Measurements from ENCODE around the gene TRIO. TPM values are rescaled to one million over a fixed set of nuclear protein-coding genes. Genes with fewer than 3 reads are reported as not detected.

The TRIO gene
- total and polyA plus RNA-seq, 10 of the 15 experiments (the other 5 are each of a cell fraction or from before 2014, with no cell fraction given) = 5.1 to 96.4 (median 44.6) TPM

DNA sequence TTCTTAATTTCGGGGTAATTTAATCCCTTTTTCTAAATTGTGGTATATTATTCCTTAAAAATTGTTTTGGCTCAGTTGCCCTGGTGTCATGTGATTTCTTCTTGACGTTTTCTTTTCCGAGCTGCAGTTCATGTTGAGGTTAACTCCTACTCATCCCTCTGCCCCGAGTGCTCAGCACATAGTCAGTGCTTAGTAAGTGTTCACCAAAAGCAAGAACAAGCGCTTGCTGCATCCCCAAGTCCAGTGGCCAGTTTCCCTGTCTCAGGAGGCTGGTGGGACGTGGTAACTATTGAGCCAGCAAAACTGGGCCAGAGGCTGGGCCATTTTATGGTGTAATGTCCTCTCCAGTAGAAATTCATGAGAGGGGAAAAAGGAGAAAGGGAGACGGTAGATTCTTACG, 23.3 kb downstream of the TRIO start:
- Histone ChIP-seq H3K9me3 (replicated peaks; ENCODE audit: control insufficient read depth, insufficient read depth, low read length) (peaks cover 7% of the 10 kb centered on the region), H3K79me2 (ENCODE audit: control insufficient read depth, insufficient read depth, low read length) (peaks cover 98% of the 10 kb centered on the region), H4K20me1 (ENCODE audit: control insufficient read depth, insufficient read depth) (no peaks in the 10 kb centered on the region), H3K4me3 (no peak overlapping the region), H3K27me3 (replicated peaks in 1 of 2; ENCODE audit: control insufficient read depth in 2 of 2, insufficient read depth in 2 of 2, low read length in 1 of 2) (no peaks in the 10 kb centered on the region), H3K4me1 (ENCODE audit: control insufficient read depth, insufficient read depth, low read length) (peaks cover 30% of the 10 kb centered on the region), H3K4me2 (ENCODE audit: control insufficient read depth, insufficient read depth) (no peak overlapping the region; the same call in 1 of the 2 replicates), H2AFZ (ENCODE audit: control insufficient read depth, low read depth, low read length) (no peak overlapping the region), H3K36me3 (ENCODE audit: control insufficient read depth in 2 of 2, insufficient read depth in 2 of 2, low read length in 1 of 2) (no peaks in the 10 kb centered on the region; a peak in 1 of 4 replicates), H3K27ac (ENCODE audit: control insufficient read depth, insufficient read depth) (peak overlapping the region; percentile 91; the same call in 1 of the 2 replicates), H3K9ac (ENCODE audit: control insufficient read depth, insufficient read depth, low read length) (no peak overlapping the region)
- intact Hi-C loops (cut with micrococcal nuclease; ENCODE audit: unreplicated experiment) (no loop called here), in situ Hi-C loops (cut with MboI) (loop anchor here (25.0 kb wide), 1 partner anchor 496 kb away; the partner anchor contains the start of gene OTULIN)
- SMC1A ChIA-PET (ENCODE audit: uncharacterized antibody, unreplicated experiment) = interaction anchor here (1.6 to 16.4 kb wide), 2 partner anchors 13 to 38 kb away, joined by 3 to 430 read pairs; no protein-coding TSS in a partner anchor
- ATAC-seq = no peak
- BruUV-seq (replicated peaks) = no TSS peak
- RAD21 ChIA-PET (ENCODE audit: unreplicated experiment) = interaction anchor here (4.3 to 20.6 kb wide), 2 partner anchors 17 to 44 kb away, joined by 82 to 344 read pairs; partner anchors contain the start of gene TRIO
- POLR2A ChIA-PET = interaction anchor here (1.1 to 13.8 kb wide), 2 partner anchors 14 kb away, joined by 3 to 314 read pairs; partner anchors contain the start of gene TRIO
- TF ChIP-seq MXI1 (IDR thresholded peaks at IDR 0.05; ENCODE audit: low read depth, low read length) (no peak), FOXK2 (IDR thresholded peaks at IDR 0.05) (no peak), PAX8 (IDR thresholded peaks at IDR 0.05) (no peak), KDM1A (IDR thresholded peaks at IDR 0.05; ENCODE audit: borderline replicate concordance) (no peak), RUNX3 (IDR thresholded peaks at IDR 0.05; ENCODE audit: low read length) (no peak), SMARCA5 (IDR thresholded peaks at IDR 0.05) (no peak), PKNOX1 (IDR thresholded peaks at IDR 0.05) (no peak), RCOR1 (conservative IDR thresholded peaks at IDR 0.05; ENCODE audit: low read depth, low read length) (no peak), CREM (IDR thresholded peaks at IDR 0.05; ENCODE audit: low read depth) (no peak), BACH1 (IDR thresholded peaks at IDR 0.05; ENCODE audit: borderline replicate concordance) (no peak), SMAD5 (IDR thresholded peaks at IDR 0.05; ENCODE audit: low read depth) (no peak), TCF3 (IDR thresholded peaks at IDR 0.05; ENCODE audit: borderline replicate concordance, insufficient read depth, low read depth, low read length) (no peak), TCF12 (IDR thresholded peaks at IDR 0.05; ENCODE audit: low read depth, low read length) (no peak), SIX5 (IDR thresholded peaks at IDR 0.05; ENCODE audit: low read depth, low read length, severe bottlenecking) (no peak), SREBF2 (IDR thresholded peaks at IDR 0.05; ENCODE audit: low read length) (no peak), SPI1 (IDR thresholded peaks at IDR 0.05; ENCODE audit: borderline replicate concordance, insufficient read depth, low read depth, low read length) (no peak), MYB (IDR thresholded peaks at IDR 0.05; ENCODE audit: borderline replicate concordance, low read depth, low read length) (no peak)
- TF ChIP-seq, protein P1, sequence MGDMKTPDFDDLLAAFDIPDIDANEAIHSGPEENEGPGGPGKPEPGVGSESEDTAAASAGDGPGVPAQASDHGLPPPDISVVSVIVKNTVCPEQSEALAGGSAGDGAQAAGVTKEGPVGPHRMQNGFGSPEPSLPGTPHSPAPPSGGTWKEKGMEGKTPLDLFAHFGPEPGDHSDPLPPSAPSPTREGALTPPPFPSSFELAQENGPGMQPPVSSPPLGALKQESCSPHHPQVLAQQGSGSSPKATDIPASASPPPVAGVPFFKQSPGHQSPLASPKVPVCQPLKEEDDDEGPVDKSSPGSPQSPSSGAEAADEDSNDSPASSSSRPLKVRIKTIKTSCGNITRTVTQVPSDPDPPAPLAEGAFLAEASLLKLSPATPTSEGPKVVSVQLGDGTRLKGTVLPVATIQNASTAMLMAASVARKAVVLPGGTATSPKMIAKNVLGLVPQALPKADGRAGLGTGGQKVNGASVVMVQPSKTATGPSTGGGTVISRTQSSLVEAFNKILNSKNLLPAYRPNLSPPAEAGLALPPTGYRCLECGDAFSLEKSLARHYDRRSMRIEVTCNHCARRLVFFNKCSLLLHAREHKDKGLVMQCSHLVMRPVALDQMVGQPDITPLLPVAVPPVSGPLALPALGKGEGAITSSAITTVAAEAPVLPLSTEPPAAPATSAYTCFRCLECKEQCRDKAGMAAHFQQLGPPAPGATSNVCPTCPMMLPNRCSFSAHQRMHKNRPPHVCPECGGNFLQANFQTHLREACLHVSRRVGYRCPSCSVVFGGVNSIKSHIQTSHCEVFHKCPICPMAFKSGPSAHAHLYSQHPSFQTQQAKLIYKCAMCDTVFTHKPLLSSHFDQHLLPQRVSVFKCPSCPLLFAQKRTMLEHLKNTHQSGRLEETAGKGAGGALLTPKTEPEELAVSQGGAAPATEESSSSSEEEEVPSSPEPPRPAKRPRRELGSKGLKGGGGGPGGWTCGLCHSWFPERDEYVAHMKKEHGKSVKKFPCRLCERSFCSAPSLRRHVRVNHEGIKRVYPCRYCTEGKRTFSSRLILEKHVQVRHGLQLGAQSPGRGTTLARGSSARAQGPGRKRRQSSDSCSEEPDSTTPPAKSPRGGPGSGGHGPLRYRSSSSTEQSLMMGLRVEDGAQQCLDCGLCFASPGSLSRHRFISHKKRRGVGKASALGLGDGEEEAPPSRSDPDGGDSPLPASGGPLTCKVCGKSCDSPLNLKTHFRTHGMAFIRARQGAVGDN (IDR thresholded peaks at IDR 0.05) = no peak
- DNase-seq (ENCODE audit: low read depth, low spot score) = no peak
- FAIRE-seq = no peak
- CTCF ChIA-PET = interaction anchor here (0.9 to 5.3 kb wide), 2 partner anchors 10 to 174 kb away, joined by 3 to 43 read pairs; no protein-coding TSS in a partner anchor
- WGBS (ENCODE audit: insufficient coverage, insufficient replicate concordance, low lambda C conversion rate, missing lambda C conversion rate) = 79% methylated on average over 8 of the region's 8 CpGs
